Stimulated activated naive CD8-positive, alpha-beta T cell treated with anti-CD3 and anti-CD28 coated beads, Interleukin-15, amount 100 ng/mL, for 72 hours (primary cell): Measurements from ENCODE around the gene ATP6V1F.

Experiments used
- ATAC-seq: fragments of 150-1000 bp; cut with Tn5 transposase; 2 replicates; pipeline ENCODE4 v1.10.0; 2021; ENCODE audit warnings: mild to moderate bottlenecking, moderate library complexity
- DNase-seq, 2 donors: peaks; one replicate each; pipeline ENCODE4 v3.0.0; 2021 to 2022
- H3K27ac Mint-ChIP-seq, 2 donors: one replicate each; pipeline ENCODE4 v1.8.0; 2022; ENCODE audit warnings: mild to moderate bottlenecking in 2 of 2, mixed read lengths in 2 of 2, moderate library complexity in 2 of 2
- H3K27me3 Mint-ChIP-seq: one replicate; pipeline ENCODE4 v1.8.0; 2022; ENCODE audit warnings: mixed read lengths
- H3K4me1 Mint-ChIP-seq: one replicate; pipeline ENCODE4 v1.8.0; 2022; ENCODE audit warnings: mild to moderate bottlenecking, mixed read lengths
- H3K4me3 Mint-ChIP-seq, 2 donors: one replicate each; pipeline ENCODE4 v1.8.0; 2022; ENCODE audit warnings: mild to moderate bottlenecking in 2 of 2, mixed read lengths in 2 of 2, moderate library complexity in 1 of 2
- H3K9me3 Mint-ChIP-seq, 2 donors: one replicate each; pipeline ENCODE4 v1.8.0; 2022; ENCODE audit warnings: mixed read lengths in 2 of 2

The ATP6V1F gene

DNA sequence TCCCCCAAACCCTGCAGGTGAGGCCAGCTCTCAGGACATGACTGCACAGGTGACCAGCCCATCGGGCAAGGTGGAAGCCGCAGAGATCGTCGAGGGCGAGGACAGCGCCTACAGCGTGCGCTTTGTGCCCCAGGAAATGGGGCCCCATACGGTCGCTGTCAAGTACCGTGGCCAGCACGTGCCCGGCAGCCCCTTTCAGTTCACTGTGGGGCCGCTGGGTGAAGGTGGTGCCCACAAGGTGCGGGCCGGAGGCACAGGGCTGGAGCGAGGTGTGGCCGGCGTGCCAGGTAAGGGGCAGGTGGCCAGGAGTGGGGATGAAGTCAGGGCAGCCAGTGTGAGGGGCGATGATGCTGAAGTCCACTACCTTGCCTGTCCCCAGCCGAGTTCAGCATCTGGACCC is 8.3 kb upstream of the ATP6V1F start:
- no peak for DNase-seq
- no peaks in the 10 kb centered on the region for H3K27me3 Mint-ChIP-seq
- H3K4me1 Mint-ChIP-seq: no peaks in the 10 kb centered on the region
- no peaks in the 10 kb centered on the region for H3K9me3 Mint-ChIP-seq
- no peak overlapping the region for H3K27ac Mint-ChIP-seq
- no peak overlapping the region for H3K4me3 Mint-ChIP-seq
- no peak for ATAC-seq

DNA sequence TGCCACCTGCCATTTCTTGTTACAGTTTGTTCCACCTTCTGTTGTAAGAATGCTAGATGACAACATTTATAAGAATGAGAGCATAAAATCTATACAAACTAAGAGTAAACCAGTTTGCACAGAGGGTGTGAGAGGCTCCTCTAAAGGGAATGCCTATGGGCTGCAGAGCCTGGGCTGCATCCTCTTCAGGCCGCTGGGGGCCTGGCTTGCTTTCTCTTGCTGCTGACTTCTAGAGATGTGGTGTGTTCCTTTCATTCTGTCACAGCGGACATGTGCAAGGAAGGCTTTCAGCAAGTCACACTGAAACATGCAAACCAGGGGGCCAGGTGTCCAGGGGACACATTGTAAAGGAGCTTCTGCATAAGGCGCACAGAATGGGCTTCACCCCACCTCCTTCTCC is 7.1 kb upstream of the ATP6V1F start:
- DNase-seq (no peak), ATAC-seq (no peak)
- Mint-ChIP-seq H3K4me1 (no peaks in the 10 kb centered on the region), H3K27ac (no peak overlapping the region), H3K4me3 (no peak overlapping the region), H3K27me3 (no peaks in the 10 kb centered on the region), H3K9me3 (no peaks in the 10 kb centered on the region)

DNA sequence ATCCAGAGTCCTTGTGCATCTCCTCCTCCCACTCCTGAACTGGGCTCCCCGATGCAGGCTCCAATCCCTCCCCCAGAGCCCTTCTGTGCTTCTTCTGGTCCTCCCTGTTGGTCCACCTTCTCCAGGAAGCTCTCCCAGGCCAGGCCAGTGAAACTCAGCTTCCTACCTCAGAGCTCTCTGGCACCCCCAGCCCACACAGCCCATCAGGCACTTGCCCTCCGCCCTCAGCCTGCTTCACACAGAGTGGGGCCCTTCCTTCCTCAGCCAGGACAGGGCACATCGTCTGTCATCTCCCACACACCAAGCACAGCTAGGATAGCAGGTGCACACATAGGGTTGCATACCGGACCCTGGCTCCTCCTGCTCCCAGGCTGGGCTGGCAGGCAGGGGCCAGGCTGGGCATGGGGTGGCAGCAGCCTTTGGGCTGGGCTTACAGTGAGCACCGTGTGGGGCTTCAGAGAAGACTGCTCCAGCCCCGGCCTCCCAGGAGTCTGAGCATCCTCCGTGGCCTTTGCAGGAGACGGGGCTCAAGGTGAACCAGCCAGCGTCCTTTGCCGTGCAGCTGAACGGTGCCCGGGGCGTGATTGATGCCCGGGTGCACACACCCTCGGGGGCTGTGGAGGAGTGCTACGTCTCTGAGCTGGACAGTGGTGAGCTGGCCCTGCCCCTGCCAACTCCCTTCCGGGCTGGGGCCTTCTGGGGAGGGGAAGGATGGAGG is 6.5 kb upstream of the ATP6V1F start:
- no peaks in the 10 kb centered on the region for H3K9me3 Mint-ChIP-seq
- H3K27ac Mint-ChIP-seq: no peak overlapping the region
- no peaks in the 10 kb centered on the region for H3K4me1 Mint-ChIP-seq
- ATAC-seq (peak; percentile 3), DNase-seq (no peak)
- H3K27me3 Mint-ChIP-seq: no peaks in the 10 kb centered on the region
- H3K4me3 Mint-ChIP-seq: no peak overlapping the region

DNA sequence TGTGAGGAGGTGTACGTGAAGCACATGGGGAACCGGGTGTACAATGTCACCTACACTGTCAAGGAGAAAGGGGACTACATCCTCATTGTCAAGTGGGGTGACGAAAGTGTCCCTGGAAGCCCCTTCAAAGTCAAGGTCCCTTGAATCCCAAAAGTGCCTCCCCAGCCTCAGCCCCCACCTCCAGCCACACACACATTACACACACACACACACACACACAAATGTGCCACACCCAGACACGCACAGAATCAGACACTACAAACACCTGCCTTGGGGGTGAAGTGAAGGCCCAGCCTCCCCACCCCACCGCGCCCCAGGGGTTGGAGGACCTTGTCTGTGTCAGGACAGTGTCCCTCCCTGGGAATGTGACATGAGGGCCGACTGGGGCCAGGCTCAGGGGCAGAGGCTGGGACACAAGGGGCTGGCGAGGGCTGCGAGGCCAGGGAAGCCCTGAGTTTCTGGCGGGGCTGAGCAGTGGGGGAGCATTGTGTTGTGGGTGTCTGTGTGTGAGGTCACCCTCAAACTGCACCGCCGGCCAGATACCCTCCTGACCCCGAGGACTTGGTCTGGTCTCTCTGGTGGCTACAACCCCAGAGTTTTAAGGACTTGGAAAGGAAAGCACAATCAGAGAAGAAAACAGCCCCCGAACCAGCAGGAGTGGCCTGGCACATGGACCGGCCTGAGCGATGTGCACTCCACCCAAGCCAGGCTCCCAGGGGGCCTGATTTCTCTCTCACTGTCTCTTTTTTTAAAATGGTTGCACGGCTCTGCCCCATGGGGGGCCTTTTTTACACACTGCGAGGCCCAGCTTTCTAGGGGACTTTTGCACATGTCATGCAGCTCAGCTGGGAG is 4.0 kb upstream of the ATP6V1F start:
- Mint-ChIP-seq H3K4me1 (peaks cover 9% of the 10 kb centered on the region), H3K27ac (no peak overlapping the region), H3K4me3 (no peak overlapping the region), H3K9me3 (no peaks in the 10 kb centered on the region), H3K27me3 (no peaks in the 10 kb centered on the region)
- no peak for ATAC-seq
- DNase-seq: no peak

DNA sequence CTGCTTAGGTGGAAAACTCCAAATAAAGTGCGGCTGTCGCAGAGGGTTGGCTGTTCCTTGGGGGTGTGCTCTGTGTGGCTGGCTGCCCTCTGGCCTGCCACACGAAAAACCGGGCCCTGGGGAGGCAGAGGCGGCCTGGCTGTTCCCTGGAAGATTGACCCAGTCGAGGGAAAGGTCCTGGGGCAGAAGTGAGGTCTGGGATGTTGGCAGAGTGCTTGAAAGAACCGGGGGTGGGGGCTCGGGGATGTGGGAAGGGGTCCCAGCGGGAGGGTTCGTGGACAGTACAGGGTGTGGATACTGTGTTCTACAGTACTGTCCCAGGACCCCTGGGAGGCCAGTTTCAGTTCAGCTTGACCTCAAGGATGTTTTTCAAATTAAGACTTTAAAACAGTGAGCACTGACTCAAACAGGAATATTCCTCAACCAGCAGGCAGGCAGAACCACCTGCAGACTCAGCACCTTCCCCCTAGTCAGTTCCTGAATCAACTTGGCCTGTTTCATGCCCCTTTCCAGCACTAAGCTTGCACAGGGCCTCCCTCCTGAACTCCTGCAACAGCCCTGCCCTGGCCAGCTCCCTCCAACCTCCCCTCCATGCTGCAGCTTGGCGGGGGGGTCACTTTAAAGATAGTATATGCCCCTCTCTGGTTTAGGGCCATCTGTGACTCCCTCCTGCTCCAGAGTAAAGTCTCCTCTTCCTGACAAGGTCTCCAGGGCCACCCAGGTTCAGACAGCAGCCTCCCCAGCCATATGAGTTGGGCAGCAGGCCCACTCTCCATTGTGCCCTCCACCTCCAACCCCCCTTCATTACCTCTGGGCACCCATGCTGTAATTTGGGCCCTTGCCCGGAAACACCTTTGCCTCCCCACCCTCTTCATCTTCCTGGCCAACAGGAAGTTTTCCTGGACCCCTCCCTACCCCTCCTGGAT is 3.2 kb upstream of the ATP6V1F start:
- Mint-ChIP-seq H3K27ac (no peak overlapping the region), H3K27me3 (no peaks in the 10 kb centered on the region), H3K9me3 (no peaks in the 10 kb centered on the region), H3K4me3 (no peak overlapping the region), H3K4me1 (peaks cover 14% of the 10 kb centered on the region)
- ATAC-seq: no peak
- DNase-seq: no peak

DNA sequence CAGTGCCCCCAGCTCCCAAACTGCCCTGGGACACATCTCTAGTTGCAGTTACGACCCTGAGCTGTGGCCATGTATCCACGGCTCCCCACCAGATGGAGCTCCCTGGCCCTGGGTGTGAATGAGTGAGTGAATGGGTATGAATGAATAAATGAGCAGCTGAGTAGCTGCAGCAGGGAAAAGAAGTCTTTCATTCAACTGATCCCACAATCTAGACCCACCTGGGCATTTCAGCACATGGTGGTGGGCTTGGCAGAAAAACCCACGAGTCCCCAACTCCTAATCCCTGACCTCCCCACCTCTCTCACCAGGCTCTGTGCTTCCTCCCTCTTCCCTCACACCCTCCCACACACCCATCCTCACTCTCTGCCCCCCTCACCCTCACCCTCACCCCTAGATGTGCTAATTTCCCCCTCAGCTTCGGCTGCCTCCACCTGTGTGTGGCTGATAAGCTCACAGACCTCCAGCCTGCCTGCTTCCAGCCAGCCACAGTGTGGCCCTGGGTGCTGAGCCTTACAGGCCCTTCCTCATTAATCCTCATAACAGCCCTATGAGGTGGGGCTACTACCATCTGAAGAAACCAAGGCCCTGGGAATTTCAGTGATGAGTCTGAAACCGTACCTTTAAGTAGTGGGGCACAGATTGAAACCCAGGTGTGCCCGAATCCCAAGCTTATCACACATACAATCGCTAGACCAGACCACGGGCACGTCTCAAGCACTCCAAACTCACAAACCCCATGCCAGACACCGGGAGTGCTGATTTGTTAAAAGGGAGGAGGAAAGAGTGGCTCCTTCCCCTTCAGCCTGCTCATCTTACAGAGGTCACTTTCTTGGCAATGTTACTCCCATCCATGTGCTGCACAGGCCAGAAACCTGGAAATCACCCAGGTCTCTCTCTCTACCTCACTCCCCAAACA is 2.2 kb upstream of the ATP6V1F start:
- DNase-seq: no peak
- H3K27me3 Mint-ChIP-seq: no peaks in the 10 kb centered on the region
- no peak overlapping the region for H3K4me3 Mint-ChIP-seq
- peaks cover 20% of the 10 kb centered on the region for H3K4me1 Mint-ChIP-seq
- ATAC-seq: no peak
- no peaks in the 10 kb centered on the region for H3K9me3 Mint-ChIP-seq
- no peak overlapping the region for H3K27ac Mint-ChIP-seq

DNA sequence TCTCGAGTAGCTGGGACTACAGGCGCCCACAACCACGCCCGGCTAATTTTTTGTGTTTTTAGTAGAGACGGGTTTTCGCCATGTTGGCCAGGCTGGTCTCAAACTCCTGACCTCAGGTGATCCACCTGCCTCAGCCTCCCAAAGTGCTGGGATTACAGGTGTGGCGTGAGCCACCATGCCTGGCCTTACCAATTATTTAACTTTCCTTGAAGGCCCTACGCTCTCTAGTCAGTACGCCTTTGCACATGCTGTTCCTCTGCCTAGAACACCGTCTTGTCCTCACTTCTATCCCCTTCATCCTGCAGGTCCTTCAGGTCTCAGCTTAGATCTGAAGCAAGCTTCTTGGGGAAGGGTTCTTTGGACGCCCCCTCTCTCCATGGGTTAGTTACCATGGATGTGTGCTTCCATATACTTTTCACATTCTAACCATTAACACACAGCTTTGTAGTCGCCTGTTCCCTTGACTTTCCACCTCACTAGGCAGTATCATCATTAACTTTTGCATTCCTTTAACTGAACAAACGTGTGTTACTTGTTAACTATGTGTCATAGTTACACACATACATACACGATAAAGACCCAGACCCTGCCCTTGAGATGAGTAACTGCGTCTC is 592 bp upstream of the ATP6V1F start:
- Mint-ChIP-seq H3K27ac (peak overlapping the region; percentile 96 to 98), H3K4me1 (peaks cover 25% of the 10 kb centered on the region), H3K9me3 (no peaks in the 10 kb centered on the region), H3K4me3 (peak overlapping the region; percentile 87 to 93), H3K27me3 (no peaks in the 10 kb centered on the region)
- no peak for ATAC-seq
- DNase-seq: no peak

DNA sequence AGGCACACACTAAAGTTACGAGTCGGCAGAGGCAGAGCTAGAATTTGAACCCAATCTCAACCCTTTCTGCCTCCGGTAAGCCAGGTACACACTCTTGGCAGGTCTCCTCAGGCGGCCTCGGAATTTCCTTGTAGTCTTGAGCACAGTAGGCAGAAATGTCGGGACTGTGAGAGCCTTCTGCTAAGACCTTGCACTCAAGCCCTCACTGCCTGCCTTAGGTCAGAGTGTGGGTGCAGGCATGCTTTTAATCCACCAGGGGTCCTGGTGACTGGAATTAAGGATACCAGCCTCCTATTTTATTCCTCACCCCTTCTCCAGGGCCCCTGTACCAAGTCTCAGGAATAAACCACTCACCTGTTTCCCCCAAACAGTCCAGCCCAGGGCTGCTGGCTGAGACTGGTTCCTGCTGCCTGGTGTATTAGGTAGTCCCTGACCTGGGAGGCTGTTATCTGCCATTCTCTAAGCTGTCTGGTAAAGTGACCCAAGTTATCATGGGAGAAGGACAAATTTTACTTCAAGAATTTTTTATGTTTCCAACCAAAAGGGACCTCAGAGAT is 855 bp downstream of the ATP6V1F start:
- Mint-ChIP-seq H3K4me3 (peak overlapping the region; percentile 87 to 93), H3K4me1 (peaks cover 27% of the 10 kb centered on the region), H3K9me3 (no peaks in the 10 kb centered on the region), H3K27me3 (no peaks in the 10 kb centered on the region), H3K27ac (peak overlapping the region; percentile 96 to 98)
- ATAC-seq (peak; percentile 66), DNase-seq (peak; percentile 43 to 55)

DNA sequence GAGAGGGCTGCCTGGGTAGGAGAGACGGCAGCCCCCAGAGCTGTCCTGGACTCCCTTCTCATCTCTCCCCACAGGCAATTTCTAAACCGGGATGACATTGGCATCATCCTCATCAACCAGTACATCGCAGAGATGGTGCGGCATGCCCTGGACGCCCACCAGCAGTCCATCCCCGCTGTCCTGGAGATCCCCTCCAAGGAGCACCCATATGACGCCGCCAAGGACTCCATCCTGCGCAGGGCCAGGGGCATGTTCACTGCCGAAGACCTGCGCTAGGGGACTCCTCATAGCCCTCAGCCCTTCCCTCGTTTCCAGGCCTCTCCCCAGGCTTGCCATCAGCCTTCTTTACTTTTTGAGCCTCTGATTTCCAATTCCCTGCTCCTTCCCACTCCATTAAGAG is 2.6 kb downstream of the ATP6V1F start:
- Mint-ChIP-seq H3K27me3 (peaks cover 3% of the 10 kb centered on the region), H3K4me3 (no peak overlapping the region)

DNA sequence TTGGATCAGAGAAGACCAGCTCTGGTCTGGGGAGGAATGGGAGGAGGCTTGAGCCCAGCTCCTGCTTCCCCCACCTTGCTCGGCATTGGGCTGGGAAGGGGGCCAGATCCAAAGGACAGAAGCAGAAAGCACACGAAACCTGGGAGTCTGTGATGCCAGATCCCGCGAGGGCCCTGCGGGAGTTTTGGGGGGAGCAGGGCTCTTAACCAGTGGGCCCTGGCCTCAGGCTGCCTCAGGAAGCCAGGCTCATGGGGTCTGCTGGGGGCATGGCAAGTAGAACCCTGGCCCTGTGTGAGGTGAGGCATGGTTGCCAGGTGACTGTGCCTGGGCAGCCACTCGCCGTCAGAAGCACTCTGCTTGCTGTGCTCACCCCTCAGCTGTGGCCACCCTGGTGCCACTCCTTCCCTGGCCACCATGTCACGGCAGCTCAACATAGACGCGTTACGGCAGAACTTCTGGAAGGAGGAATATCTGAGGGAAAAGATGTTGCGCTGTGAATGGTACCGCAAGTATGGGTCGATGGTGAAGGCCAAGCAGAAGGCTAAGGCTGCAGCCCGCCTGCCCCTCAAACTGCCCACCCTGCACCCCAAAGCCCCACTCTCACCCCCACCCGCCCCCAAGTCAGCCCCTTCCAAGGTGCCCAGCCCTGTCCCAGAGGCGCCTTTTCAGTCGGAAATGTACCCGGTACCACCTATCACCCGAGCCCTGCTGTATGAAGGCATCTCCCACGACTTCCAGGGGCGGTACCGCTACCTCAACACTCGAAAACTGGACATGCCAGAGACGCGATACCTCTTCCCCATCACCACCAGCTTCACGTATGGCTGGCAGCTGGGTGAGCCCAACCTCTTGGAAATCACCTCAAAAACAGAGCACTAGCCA is 3.6 kb downstream of the ATP6V1F start:
- no peak for DNase-seq
- Mint-ChIP-seq H3K4me1 (peaks cover 42% of the 10 kb centered on the region), H3K9me3 (no peaks in the 10 kb centered on the region), H3K4me3 (no peak overlapping the region), H3K27ac (no peak overlapping the region), H3K27me3 (peaks cover 13% of the 10 kb centered on the region)
- ATAC-seq: no peak

More for the DNA sequence above, 2.6 kb downstream of the ATP6V1F start:
- no peak for ATAC-seq
- DNase-seq: no peak
- Mint-ChIP-seq H3K4me1 (peaks cover 35% of the 10 kb centered on the region), H3K27ac (no peak overlapping the region), H3K9me3 (no peaks in the 10 kb centered on the region)

DNA sequence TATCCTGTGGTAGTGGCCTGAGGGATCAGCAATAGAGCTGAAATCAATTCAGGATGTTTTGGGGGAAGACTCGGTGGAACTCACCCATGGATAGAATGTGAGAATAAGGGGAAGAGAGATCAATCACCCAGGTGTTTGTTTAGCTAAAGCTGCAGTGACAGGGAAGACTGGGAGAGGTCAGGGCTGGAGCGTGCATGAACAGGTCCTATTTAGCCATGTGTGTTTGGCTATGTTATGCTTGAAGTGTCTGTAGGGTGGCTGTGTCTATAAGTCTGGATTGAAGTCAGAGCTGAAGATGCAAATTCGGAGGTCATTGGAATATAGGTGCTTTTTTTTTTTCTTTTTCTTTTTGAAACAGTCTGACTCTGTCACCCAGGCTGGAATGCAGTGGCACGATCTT is 4.6 kb downstream of the ATP6V1F start:
- DNase-seq (no peak), ATAC-seq (no peak)
- H3K4me3 Mint-ChIP-seq: no peak overlapping the region
- peaks cover 16% of the 10 kb centered on the region for H3K27me3 Mint-ChIP-seq
- peaks cover 40% of the 10 kb centered on the region for H3K4me1 Mint-ChIP-seq
- no peak overlapping the region for H3K27ac Mint-ChIP-seq
- no peaks in the 10 kb centered on the region for H3K9me3 Mint-ChIP-seq

DNA sequence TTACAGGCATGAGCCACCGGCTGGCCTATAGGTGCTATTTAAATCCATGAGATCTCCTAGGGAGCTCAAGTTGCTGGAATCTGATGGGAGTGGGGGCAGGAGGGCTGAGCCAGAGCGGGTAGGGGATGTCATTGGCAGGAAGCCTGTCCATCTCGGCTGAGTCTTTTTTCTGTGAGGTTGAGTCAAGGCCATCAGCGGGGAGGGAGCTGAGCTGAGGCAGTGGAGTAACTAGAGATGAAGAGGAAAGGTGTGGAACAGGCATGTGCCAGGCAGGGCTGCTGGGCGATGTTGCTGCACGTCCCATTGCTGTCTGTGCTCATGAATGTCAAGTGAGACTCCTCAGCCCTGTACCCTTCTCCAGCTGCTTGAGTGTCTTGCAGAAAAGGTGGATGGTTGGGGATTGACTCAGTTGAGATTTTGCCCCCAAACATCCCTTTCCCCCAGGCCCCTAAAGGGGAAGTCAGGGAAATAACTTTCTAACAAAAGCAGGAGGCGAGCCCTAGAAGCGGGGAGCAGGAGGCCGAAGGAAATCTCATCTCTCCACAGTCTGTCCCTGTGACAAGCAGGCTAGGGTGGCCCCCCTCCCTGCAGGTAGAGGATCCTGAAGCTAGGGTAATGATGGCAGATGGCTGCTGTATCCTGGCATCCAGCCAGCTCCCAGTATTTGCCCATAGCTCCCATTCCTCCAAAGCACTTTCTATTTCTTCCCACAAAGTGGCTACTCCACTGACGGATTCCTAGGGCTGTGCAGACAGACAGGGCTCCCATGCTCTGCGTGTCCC is 5.4 kb downstream of the ATP6V1F start:
- DNase-seq (no peak), ATAC-seq (no peak)
- peaks cover 36% of the 10 kb centered on the region for H3K4me1 Mint-ChIP-seq
- peaks cover 16% of the 10 kb centered on the region for H3K27me3 Mint-ChIP-seq
- no peaks in the 10 kb centered on the region for H3K9me3 Mint-ChIP-seq
- H3K4me3 Mint-ChIP-seq: peak overlapping the region in 1 of 2 donors; percentile 34
- no peak overlapping the region for H3K27ac Mint-ChIP-seq
